ENCODE measurements around the gene MAN1A2. TPM values are rescaled to one million over a fixed set of nuclear protein-coding genes. Genes with fewer than 3 reads are reported as not detected.

Gene MAN1A2
- total RNA-seq, 2 donors from 2014 or later: 44.3 to 47.4 TPM

GRCh38 chr1:117565076-117565556, 197.9 kb downstream of the MAN1A2 start:
- H3K4me1 Mint-ChIP-seq (ENCODE audit: low read depth in 2 of 2): peaks cover 0 to 3% of the 10 kb centered on the region in 2 donors
- H3K9me3 Mint-ChIP-seq: no peaks in the 10 kb centered on the region
- ATAC-seq (no peak), DNase-seq (ENCODE audit: low spot score) (no peak)
- peaks cover 0 to 4% of the 10 kb centered on the region in 2 donors for H3K27me3 Mint-ChIP-seq
- H3K27ac Mint-ChIP-seq: no peak overlapping the region
- no peaks in the 10 kb centered on the region for H3K36me3 Mint-ChIP-seq
- H3K4me3 Mint-ChIP-seq: no peak overlapping the region

DNA sequence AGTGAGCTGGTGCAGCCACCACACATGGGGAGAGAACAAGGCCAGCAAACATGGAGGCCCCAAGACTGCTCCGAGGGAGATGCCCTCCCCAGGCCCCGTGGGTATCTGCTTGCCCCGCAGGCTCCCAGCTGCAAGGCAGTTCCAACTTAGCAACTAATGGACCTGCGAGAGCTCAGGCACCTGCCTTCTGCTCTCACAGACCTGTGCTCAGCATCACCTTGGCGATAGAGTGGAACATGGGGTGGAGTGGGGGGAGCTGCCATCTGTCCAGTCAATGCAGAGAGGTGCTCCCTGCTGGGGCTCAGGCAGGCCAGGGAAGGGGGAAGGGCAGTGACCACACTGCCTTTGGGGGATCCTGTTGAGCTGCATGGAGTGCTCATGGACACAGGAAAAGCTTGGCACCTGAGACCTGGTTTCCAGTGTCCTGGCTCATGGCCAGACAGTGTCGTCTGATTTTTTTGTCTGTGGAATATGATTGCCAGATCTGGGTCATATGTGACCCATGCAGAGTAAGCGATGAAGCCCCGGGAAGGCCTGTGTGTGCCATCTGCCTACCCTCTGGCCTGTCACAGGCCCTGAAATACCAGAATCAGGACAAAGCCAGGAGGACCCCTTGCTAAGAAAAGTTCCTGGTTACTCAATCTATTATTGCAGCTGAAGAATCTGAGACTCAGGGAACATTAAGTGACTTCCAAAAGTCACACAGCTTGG, 198.7 kb downstream of the MAN1A2 start:
- H3K27ac Mint-ChIP-seq: no peak overlapping the region
- peaks cover 0 to 4% of the 10 kb centered on the region in 2 donors for H3K27me3 Mint-ChIP-seq
- H3K36me3 Mint-ChIP-seq: no peaks in the 10 kb centered on the region
- no peak for DNase-seq (ENCODE audit: low spot score)
- H3K4me1 Mint-ChIP-seq (ENCODE audit: low read depth in 2 of 2): peaks cover 0 to 3% of the 10 kb centered on the region in 2 donors
- no peak overlapping the region for H3K4me3 Mint-ChIP-seq
- no peak for ATAC-seq
- H3K9me3 Mint-ChIP-seq: no peaks in the 10 kb centered on the region

DNA sequence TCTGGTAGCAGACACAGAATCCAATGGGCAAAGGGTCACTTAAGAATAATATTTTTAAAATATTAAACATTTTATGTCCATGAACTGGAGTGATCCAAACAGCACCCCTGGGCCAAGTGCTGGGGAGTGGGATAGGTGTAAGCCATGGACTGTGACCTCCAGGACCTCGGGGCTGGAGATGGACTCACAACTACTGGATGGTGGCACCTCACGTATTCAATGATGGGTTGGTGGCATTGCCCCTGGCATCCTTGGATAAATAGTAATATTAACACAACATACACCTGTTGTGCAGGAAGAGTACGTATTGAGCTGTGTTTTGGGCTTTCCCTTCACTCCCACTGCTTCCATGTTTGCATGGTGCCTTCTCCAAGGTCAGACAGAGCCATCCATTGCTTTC, 199.3 kb downstream of the MAN1A2 start:
- Mint-ChIP-seq H3K4me1 (ENCODE audit: low read depth in 2 of 2) (peaks cover 2 to 6% of the 10 kb centered on the region in 2 donors), H3K27ac (no peak overlapping the region), H3K36me3 (no peaks in the 10 kb centered on the region), H3K27me3 (peaks cover 0 to 4% of the 10 kb centered on the region in 2 donors), H3K9me3 (no peaks in the 10 kb centered on the region), H3K4me3 (no peak overlapping the region)
- ATAC-seq (no peak), DNase-seq (ENCODE audit: low spot score) (no peak)

GRCh38 chr1:117567435-117567834, 200.2 kb downstream of the MAN1A2 start:
- DNase-seq (ENCODE audit: low spot score): no peak
- peaks cover 0 to 4% of the 10 kb centered on the region in 2 donors for H3K27me3 Mint-ChIP-seq

GRCh38 chr1:117567976-117568375, 200.7 kb downstream of the MAN1A2 start:
- ATAC-seq (no peak), DNase-seq (ENCODE audit: low spot score) (no peak)
- Mint-ChIP-seq H3K36me3 (no peaks in the 10 kb centered on the region), H3K27me3 (peaks cover 0 to 4% of the 10 kb centered on the region in 2 donors), H3K4me1 (ENCODE audit: low read depth in 2 of 2) (peaks cover 12 to 15% of the 10 kb centered on the region in 2 donors), H3K4me3 (no peak overlapping the region), H3K27ac (peak overlapping the region in 1 of 2 donors; percentile 24), H3K9me3 (no peaks in the 10 kb centered on the region)

More at GRCh38 chr1:117567435-117567834, 200.2 kb downstream of the MAN1A2 start:
- H3K36me3 Mint-ChIP-seq: no peaks in the 10 kb centered on the region
- ATAC-seq: no peak
- H3K4me1 Mint-ChIP-seq (ENCODE audit: low read depth in 2 of 2): peaks cover 6 to 10% of the 10 kb centered on the region in 2 donors
- H3K9me3 Mint-ChIP-seq: no peaks in the 10 kb centered on the region
- H3K27ac Mint-ChIP-seq: no peak overlapping the region
- H3K4me3 Mint-ChIP-seq: no peak overlapping the region

DNA sequence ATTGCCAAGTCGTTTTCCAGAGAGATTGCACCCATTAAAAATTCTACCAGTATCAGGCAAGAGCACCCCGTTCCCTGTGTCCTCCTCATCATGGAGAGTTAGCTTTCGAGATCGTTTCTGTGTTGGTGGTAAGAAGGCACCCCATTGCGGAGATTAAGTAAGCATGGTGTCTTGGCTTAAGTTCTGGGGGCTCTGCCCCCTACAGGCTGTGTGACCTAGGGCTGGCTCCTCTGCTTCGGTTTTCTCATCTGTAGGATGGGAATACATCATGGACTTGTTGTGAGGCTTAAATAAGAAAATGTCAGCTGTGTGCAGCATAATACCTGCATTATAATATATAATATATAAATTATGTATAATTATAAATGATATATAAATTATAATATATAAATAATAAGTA, 201.8 kb downstream of the MAN1A2 start:
- Mint-ChIP-seq H3K4me1 (ENCODE audit: low read depth in 2 of 2) (peaks cover 15 to 16% of the 10 kb centered on the region in 2 donors), H3K9me3 (no peaks in the 10 kb centered on the region), H3K27ac (no peak overlapping the region), H3K27me3 (peaks cover 0 to 4% of the 10 kb centered on the region in 2 donors), H3K4me3 (no peak overlapping the region), H3K36me3 (no peaks in the 10 kb centered on the region)
- ATAC-seq (no peak), DNase-seq (ENCODE audit: low spot score) (no peak)

GRCh38 chr1:117569856-117570255, 202.6 kb downstream of the MAN1A2 start:
- peaks cover 0 to 2% of the 10 kb centered on the region in 2 donors for H3K27me3 Mint-ChIP-seq
- H3K36me3 Mint-ChIP-seq: no peaks in the 10 kb centered on the region
- H3K9me3 Mint-ChIP-seq: no peaks in the 10 kb centered on the region
- H3K27ac Mint-ChIP-seq: peak overlapping the region in 1 of 2 donors; percentile 30
- peaks cover 13 to 19% of the 10 kb centered on the region in 2 donors for H3K4me1 Mint-ChIP-seq (ENCODE audit: low read depth in 2 of 2)
- H3K4me3 Mint-ChIP-seq: no peak overlapping the region
- DNase-seq (ENCODE audit: low spot score): no peak
- no peak for ATAC-seq

DNA sequence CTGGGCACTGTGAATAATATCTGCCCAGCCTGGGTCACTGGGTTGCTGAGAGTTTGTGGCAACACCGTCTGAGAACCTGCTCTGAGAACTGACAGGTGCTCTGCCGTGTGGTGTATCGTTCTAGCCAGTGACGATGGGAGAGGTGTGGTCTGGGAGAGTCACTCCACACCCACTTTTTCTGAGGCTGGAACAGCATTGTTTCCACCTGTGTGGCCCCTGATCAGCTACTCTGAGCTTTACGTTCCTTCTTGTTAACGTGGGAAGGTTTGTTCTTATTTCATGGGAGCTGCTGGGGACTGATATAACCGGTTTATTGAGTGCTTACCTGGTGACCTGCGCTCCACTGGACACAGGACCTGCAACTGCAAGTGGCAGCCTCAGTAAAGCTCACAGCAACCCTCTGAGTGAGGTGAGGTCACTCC, 203.8 kb downstream of the MAN1A2 start:
- H3K36me3 Mint-ChIP-seq: no peaks in the 10 kb centered on the region
- ATAC-seq (no peak), DNase-seq (ENCODE audit: low spot score) (no peak)
- H3K27me3 Mint-ChIP-seq: peaks cover 0 to 2% of the 10 kb centered on the region in 2 donors
- H3K4me3 Mint-ChIP-seq: no peak overlapping the region
- no peak overlapping the region for H3K27ac Mint-ChIP-seq
- no peaks in the 10 kb centered on the region for H3K9me3 Mint-ChIP-seq
- peaks cover 12 to 19% of the 10 kb centered on the region in 2 donors for H3K4me1 Mint-ChIP-seq (ENCODE audit: low read depth in 2 of 2)

- H3K4me1 Mint-ChIP-seq (ENCODE audit: low read depth in 2 of 2): peaks cover 12 to 19% of the 10 kb centered on the region in 2 donors
- H3K4me3 Mint-ChIP-seq: no peak overlapping the region
Measured at GRCh38 chr1:117571496-117571895, 204.2 kb downstream of the MAN1A2 start.

GRCh38 chr1:117572546-117572945, 205.3 kb downstream of the MAN1A2 start:
- peaks cover 12 to 19% of the 10 kb centered on the region in 2 donors for H3K4me1 Mint-ChIP-seq (ENCODE audit: low read depth in 2 of 2)
- H3K27ac Mint-ChIP-seq: peak overlapping the region in 1 of 2 donors; percentile 64
- H3K36me3 Mint-ChIP-seq: no peaks in the 10 kb centered on the region
- H3K9me3 Mint-ChIP-seq: no peaks in the 10 kb centered on the region
- H3K27me3 Mint-ChIP-seq: peaks cover 0 to 2% of the 10 kb centered on the region in 2 donors
- peak in 1 of 2 donors; percentile 70 for ATAC-seq
- no peak for DNase-seq (ENCODE audit: low spot score)
- H3K4me3 Mint-ChIP-seq: no peak overlapping the region

More at GRCh38 chr1:117571496-117571895, 204.2 kb downstream of the MAN1A2 start:
- H3K27ac Mint-ChIP-seq: no peak overlapping the region
- H3K36me3 Mint-ChIP-seq: no peaks in the 10 kb centered on the region
- ATAC-seq (no peak), DNase-seq (ENCODE audit: low spot score) (no peak)
- H3K27me3 Mint-ChIP-seq: peaks cover 0 to 2% of the 10 kb centered on the region in 2 donors
- H3K9me3 Mint-ChIP-seq: no peaks in the 10 kb centered on the region

GRCh38 chr1:117573386-117574023, 206.3 kb downstream of the MAN1A2 start:
- DNase-seq (ENCODE audit: low spot score): peak; percentile 29
- peaks cover 0 to 2% of the 10 kb centered on the region in 2 donors for H3K27me3 Mint-ChIP-seq
- H3K9me3 Mint-ChIP-seq: no peaks in the 10 kb centered on the region

DNA sequence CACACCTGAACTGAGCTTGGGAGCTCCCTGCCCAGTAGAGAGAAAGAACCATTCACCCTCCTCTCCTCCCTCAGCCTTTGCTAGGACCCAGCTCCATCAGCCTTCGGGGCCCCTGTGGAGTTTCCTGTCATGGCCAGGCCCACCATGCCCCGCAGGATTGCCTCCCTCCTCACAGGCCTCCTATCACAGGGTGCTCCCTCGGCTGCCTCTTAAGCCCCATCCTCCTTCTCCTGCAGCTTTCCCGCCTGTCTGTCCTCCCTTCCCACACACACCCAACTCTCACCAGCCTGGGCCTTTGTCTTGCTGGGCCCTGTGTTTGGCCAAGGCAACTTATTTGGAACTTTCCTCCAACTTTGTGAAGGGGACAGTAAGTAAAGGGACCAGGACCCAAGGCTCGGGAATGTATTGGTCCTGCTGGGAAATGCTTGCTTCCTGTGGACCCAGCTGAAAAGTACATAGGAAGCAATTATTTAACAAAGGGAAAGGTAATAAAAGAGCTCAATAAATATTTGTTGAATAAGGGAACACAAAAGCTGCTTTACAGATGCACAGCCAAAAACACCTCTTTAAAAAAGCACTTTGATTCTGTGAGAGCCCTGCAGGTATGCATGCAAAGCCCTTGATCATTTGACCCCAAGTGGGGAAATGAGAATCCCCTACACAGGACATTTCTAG, 207.0 kb downstream of the MAN1A2 start:
- ATAC-seq: no peak
- peaks cover 12 to 19% of the 10 kb centered on the region in 2 donors for H3K4me1 Mint-ChIP-seq (ENCODE audit: low read depth in 2 of 2)
- H3K27ac Mint-ChIP-seq: no peak overlapping the region
- H3K27me3 Mint-ChIP-seq: peaks cover 0 to 2% of the 10 kb centered on the region in 2 donors
- H3K36me3 Mint-ChIP-seq: no peaks in the 10 kb centered on the region
- no peak overlapping the region for H3K4me3 Mint-ChIP-seq
- H3K9me3 Mint-ChIP-seq: no peaks in the 10 kb centered on the region
- DNase-seq (ENCODE audit: low spot score): peak; percentile 25

More at GRCh38 chr1:117573386-117574023, 206.3 kb downstream of the MAN1A2 start:
- ATAC-seq: no peak
- Mint-ChIP-seq H3K36me3 (no peaks in the 10 kb centered on the region), H3K4me3 (no peak overlapping the region), H3K27ac (no peak overlapping the region), H3K4me1 (ENCODE audit: low read depth in 2 of 2) (peaks cover 12 to 19% of the 10 kb centered on the region in 2 donors)

- H3K27ac Mint-ChIP-seq: no peak overlapping the region
- H3K36me3 Mint-ChIP-seq: no peaks in the 10 kb centered on the region
- H3K9me3 Mint-ChIP-seq: no peaks in the 10 kb centered on the region
- DNase-seq (ENCODE audit: low spot score) (no peak), ATAC-seq (no peak)
- no peaks in the 10 kb centered on the region for H3K27me3 Mint-ChIP-seq
- H3K4me1 Mint-ChIP-seq (ENCODE audit: low read depth in 2 of 2): peaks cover 12 to 19% of the 10 kb centered on the region in 2 donors
- H3K4me3 Mint-ChIP-seq: no peak overlapping the region
Measured at GRCh38 chr1:117575586-117576225, 208.5 kb downstream of the MAN1A2 start.
